CD1c-positive myeloid dendritic cell (primary cell): ENCODE measurements around the gene BIRC3.
A peak's percentile ranks its signal among the peaks of the same experiment; 100 is the strongest.
"Not testable (repeated sequence)": the region's sequence is repeated elsewhere in the genome, so short reads cannot be mapped to it uniquely, and the experiment has no call there.

Source experiments
- DNase-seq: peaks from one replicate; pipeline ENCODE4 v3.0.0-alpha.2; 2016; ENCODE audit errors: extremely low spot score

Gene BIRC3

DNA sequence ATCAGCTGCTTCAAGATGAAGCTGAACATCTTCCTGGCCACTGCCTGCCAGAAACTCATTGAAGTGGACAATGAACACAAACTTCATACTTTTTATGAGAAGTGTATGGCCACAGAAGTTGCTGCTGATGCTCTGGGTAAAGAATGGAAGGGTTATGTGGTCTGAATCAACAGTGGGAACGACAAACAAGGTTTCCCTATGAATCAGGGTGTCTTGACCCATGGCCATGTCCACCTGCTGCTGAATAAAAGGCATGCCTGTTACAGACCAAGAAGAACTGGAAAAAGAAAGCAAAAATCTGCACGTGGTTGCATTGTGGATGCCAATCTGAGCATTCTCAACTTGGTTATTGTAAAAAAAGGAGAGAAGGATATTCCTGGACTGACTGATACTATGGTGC, 22.2 kb upstream of the BIRC3 start:
- no peak for DNase-seq

DNA sequence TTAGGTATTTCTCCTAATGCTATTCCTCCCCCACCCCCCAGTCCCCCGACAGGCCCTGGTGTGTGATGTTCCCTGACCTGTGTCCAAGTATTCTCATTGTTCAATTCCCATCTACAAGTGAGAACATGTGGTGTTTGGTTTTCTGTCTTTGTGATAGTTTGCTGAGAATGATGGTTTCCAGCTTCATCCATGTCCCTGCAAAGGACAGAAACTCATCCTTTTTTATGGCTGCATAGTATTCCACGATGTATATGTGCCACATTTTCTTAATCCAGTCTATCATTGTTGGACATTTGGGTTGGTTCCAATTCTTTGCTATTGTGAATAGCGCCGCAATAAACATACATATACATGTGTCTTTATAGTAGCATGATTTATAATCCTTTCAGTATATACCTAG, 20.5 kb upstream of the BIRC3 start:
- not testable (repeated sequence) for DNase-seq

DNA sequence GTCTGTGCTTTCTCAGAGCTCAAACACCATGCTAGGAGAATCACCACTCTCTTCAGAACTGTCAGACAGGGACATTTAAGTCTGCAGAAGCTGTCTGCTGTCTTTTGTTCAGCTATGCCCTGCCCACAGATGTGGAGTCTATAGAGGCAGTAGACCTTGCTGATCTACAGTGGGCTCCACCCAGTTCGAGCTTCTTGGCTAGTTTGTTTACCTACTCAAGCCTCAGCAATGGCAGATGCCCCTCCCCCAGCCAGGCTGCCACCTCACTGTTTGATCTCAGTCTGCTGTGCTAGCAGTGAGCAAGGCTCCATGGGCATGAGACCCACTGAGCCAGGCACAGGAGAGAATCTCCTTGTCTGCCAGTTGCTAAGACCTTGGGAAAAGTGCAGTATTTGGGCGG, 16.4 kb upstream of the BIRC3 start:
- not testable (repeated sequence) for DNase-seq

DNA sequence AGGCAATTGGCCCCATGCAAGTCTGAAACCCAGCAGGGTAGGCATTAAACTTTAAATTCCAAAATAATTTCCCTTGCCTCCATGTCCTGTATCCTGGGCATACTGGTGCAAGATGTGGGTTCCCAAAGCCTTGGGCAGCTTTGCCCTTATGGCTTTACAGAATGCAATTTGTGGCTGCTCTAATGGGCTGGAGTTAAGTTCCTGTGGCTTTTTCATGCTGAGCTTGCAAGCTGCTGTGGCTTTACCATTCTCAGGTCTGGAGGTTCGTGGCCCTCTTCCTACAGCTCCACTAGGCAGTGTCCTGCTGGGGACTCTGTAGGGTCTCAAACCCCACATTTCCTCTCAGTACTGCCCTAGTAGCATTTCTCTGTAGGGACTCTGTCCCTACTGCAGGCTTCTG, 15.0 kb upstream of the BIRC3 start:
- DNase-seq: no peak

DNA sequence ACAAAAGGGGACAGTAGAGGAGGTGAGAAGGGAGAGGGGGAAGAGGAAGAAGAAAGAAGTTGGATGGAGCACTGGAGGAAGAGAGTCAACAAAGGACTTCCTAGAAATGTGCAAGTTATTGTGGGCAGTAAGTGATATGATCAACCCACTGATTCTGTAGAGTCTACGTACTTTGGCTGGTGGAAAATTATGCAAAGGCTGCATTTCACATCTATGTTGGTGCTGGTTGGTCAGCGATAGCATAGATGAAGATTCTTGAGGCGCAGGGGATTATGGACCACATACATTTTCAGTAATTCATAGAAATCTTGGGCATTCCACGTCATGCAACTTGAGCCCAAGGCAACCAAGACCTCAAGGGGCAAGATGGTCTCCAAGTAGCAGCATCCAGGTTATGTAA, 12.6 kb upstream of the BIRC3 start:
- no peak for DNase-seq

DNA sequence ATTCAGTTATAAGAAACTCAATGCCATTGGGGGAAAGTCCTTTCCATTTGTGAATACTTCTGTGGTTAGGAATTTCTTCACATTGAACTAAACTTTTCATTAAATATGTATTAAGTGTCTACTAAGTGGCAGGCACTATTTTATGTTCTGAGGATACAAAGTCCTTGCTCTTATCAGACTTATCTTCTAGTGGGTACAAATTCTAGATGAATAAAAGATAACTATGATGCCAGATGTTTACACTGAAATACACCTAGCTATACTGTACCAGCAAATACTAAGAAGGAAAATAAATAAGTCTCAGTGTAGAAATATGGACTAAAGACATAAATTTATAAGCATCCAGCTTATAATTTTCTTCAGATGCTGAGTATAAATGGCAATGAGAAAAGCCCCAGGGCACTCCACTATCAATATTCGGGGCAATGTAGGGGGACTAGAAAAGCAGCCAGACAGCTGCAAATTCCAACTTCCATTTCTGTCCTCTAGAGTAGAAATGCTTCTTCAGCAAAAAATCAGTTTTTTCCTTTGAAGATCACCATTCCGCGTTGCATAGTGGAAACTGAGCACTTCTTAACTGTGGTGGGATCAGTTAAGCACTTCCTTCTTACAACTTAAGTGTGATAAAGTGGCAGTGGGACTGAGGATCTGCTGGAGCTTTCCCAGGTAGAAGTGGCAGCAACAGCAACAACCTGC, 11.8 kb upstream of the BIRC3 start:
- DNase-seq: no peak

DNA sequence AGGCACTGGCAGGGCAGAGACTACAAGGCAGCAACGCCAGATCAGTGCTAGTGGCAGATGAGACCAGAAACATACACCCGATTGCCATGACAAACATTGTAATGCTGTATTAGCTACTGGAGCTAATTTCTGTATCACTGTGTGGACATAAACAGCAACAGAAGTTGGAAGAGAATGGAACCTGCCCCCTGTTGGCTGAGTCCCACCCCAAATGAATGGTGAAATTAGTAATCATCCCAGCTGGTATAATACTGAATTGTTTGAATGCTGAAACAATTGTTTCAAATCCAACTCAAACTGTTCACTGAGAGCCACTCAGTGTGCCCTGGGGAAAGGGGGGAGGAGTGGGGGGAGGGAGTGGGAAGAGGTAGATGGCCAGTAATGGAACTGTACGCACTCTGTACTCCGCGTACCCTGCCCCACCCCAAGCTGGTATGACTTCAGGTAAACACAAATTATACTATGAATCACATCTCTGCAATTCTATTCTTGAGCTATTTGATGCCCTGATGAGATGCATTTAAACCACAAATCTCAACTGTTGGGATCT, 11.2 kb upstream of the BIRC3 start:
- DNase-seq: no peak

DNA sequence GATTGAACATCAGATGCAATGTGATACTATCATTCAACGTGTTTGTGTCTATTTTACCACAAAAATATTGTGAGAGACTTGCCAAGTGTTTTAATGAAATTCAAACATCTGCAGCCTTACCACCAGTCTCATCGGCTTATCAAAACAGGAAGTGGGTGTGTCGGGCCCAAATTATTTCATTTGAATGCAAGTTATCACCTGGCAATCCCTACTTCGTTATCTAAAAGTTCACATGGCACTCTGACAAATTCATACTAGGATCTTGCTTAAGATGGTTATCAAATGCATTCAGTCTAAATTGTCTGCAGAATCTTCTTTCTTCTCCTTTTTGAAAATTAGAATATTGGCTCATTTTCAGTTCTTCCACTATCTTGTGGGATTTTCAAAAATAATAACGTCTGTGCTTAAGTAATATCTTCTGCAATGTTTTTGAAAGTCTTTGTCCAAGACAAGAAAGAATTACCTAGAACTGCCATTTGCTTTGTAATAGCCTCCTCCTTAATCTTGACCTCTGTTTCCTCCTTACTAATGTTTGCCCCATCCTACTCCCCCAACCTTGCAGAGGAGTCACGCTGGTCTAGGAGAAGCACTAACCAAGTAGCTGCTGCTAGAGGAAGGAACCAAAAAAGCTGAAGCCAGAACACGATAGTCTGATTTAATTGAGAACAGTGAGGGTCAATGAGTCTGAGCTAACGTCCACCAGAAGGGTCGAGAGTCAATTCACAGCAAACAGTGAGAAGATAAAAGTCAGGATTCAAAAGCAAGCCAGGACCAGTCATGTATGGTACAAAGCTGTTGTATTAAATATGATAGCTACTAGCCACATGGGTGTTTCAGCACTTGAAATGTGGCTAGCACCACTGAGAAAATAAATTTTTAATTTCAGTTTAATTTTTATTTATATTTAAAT, 10.2 kb upstream of the BIRC3 start:
- DNase-seq: peak; percentile 73

DNA sequence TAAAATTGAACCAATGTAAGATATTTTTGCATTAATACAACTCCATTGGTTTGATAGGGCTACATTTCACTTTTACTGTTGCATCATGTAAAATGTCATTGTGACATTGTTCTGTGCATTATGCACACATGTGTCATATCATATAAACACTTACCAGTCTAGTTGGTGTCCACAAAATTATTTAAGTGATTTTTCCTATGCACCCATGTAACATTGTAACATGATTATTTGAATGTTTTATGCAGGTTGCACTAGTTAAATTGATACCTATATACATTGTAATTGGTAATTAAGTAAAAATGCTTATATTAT, 9.6 kb upstream of the BIRC3 start:
- peak; percentile 24 for DNase-seq

DNA sequence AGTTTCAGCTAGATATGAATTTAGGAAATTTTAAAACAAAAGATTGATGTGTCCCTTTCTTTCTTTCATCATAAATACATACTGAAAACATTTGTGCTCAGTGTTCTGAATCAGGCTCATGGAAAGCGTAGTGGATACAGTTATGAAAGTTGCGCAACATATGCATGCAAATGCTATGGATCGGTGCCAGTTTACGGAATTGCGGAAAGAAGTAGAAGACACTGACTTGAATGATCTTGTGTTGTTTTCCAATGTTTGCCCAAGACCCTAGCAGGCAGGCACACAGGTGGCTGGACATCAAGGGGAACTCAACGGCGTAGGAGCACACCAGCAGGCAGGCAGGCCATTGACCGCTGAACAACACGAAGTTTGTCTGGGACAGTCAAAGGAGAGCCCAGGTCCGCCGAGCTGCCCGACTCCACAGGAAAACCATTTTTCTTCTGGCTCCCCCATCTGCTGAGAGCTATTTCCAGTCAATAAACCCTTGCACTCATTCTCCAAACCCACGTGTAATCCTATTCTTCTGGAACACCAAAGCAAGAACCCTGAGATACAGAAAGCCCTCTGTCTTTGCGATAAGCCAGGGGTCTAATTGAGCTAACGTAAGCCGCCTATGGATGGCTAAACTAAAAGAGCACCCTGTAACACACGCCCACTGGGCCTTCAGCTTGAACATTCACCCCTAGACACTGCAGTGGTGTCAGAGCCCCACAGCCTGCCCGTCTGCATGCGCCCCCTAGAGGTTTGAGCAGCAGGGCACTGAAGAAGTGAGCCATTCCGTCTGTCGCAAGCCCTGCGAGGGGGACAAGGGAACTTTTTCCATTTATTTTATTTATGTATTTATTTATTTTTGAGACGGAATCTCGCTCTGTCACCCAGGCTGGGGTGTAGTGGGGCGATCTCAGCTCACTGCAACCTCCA, 7.4 kb upstream of the BIRC3 start:
- DNase-seq: no peak

DNA sequence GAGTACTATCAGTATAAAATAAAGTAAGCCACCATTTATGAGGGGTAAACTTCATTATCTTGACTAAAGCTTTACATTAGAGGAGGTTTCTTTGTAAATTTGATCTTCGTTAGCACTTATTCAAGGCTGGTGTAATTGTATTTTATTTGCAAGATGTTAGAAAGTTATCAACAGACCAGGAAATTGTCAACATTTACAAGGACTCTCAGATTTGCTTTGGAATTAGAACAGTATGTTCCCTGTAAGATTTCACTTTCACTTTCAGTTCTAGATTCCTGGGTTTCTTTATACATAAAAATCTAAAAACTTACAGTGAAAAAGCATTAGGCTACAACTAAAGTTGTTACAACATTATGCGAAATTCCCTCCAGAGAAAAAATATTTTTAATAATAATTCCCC, 4.6 kb upstream of the BIRC3 start:
- peak; percentile 35 for DNase-seq

DNA sequence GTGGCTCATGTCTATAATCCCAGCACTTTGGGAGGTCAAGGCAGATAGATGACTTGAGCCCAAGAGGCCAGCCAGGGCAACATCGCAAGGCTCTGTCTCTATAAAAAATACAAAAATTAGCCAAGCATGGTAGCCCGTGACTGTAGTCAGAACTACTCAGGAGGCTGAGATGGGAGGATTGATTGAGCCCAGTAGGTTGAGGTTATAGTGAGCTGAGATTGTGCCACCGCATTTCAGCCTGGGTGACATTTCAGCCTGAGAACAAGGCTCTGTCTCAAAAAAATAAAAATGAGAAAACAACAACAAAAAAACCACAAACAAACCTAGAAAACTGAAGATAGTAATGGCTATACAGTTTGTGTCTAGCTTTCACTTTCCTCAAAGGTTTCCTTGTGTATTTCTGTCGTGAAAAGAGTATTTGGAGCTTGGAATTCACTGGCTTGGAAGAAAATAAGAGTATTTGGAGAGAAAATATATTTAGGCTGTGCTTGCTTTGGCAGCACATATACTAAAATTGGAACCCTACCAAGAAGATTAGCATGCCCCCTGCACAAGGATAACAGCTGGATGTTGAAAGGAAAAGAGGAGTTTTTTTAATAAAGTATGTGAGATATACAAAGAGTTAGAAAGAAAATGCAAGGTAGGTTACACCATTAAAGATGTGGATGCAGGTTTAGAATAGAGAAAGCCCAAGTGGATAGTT, 3.9 kb upstream of the BIRC3 start:
- DNase-seq: no peak

DNA sequence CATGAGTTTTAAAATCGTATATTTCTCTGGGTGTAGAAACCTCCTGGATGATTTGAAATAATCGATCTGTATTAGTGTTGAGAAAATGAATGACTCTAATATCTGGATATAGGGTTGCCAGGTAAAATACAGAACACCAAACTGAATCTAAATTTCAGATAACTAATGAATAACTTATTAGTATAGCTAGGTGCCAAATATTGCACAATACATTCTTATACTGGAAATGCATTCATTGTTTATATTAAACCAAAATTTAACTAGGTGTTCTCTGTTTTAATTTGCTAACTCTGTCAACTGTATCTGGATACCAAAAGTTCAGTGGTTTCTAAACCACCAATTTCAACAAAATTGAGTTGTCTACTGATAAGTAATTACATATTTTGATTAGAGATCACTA, 2.5 kb upstream of the BIRC3 start:
- DNase-seq: no peak

DNA sequence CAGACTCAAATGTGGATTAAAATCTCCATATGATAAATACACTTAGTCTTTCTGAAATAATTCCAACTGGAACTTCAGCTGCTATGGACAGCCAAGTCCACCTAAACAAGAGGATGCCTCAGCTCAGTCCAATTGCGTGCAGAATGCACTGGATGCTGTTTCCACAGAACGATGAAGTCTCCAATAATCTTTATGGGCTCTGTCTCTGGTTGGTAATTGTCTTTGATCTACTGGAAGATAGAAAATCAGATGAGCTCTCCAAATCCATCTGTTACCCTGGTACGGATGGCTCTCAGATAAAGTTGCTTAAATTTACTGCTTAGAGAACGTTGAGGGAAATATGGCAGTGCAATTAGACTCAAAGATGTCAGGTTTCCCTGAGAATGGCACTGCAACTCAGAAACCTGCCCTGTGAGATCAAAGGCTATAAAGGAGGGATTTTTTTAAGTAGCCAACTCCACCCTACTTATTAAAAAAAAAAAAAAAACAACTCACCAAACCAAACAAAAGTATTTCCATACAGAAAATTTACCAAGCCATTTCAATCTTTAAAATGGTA, 859 bp upstream of the BIRC3 start:
- no peak for DNase-seq

DNA sequence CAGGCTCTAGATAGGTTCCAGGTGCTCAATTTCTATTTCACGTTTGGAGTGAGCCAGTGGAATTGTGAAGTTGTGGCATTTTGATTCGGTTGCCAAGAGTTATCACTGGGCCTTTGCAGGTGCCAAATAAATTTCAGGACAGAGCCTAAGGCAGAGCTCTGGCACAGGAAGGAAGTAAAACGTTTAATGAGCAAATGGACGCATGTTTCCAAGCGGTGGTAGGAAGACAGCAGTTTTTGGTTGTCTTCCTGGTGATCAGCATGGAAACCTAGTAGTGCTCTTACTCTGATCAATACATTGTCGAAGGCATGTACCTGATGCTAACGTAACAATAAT, 452 bp downstream of the BIRC3 start:
- DNase-seq: no peak

DNA sequence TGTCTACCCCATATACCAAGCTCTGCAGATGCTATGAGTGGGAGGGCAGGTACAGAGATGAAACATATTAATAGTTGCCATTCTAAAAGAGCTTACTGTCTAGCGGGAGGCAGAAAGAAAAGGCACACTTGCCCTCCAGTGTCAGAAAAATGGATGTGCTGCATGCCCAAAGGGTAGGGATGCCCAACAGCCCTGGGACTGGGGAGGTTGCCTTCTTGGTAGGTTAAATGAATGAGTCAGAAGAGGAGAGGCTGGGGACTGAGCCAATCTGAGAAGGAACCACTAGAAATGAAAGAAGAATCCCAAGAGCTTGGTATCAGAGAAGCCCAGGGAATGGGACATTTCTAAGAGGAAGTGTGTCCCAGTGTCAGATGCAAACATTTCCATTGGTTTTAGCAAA, 1.2 kb downstream of the BIRC3 start:
- peak; percentile 67 for DNase-seq

DNA sequence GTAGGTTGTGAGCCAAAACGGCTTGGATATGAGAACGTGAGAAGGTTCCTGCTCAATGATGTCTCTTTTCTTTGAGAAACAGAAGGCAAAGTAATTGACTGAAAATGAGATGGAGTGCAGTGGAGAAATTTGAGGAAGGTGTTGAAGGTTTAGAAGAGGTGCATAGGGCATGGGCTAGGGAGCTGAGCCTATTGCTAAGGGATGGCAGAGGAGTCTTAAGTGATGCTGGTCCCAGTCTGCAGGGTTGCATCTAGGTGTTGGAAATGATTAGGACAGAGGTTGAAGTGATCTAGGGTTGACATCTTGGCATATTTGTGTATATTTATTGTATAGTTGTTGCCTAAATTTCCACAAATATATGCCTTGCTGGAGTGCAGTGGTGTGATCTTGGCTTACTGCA, 2.3 kb downstream of the BIRC3 start:
- no peak for DNase-seq

DNA sequence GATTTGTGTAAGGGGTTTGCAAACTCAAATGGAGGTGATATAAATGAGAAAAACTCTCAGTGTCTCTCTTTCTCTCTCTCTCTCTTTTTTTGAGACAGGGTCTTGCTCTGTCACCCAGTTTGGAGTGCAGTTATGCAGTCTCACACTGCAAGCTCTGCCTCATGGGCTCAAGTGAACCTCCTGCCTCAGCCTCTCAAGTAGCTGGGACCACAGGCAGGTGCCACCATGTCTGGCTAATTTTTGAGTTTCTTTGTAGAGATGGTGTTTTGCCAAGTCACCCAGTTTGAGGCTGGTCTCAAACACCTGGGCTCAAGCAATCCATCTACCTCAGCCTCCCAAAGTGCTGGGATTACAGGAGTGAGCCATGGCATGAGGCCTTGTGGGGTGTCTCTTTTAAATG, 2.9 kb downstream of the BIRC3 start:
- no peak for DNase-seq

DNA sequence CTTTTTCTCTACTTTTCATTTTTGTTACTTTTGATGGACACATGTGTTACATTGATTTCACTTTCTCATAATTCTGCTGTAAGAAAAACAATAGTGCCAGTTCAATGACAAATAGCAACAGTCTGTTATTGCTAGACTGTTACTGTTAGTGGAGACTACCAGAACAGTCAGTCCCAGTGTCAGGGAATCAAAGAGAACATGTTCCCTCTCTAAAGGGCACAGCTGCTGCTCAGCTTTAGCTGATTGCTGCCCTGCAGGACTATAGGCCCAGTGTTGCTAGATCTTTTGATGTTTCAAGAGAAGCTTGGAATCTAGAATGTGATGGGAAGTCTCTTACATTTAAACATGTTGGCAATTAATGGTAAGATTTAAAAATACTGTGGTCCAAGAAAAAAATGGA, 3.4 kb downstream of the BIRC3 start:
- DNase-seq: no peak

DNA sequence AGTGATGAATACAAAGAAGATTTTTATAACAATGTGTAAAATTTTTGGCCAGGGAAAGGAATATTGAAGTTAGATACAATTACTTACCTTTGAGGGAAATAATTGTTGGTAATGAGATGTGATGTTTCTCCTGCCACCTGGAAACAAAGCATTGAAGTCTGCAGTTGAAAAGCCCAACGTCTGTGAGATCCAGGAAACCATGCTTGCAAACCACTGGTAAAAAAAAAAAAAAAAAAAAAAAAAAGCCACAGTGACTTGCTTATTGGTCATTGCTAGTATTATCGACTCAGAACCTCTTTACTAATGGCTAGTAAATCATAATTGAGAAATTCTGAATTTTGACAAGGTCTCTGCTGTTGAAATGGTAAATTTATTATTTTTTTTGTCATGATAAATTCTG, 5.3 kb downstream of the BIRC3 start:
- DNase-seq: no peak

DNA sequence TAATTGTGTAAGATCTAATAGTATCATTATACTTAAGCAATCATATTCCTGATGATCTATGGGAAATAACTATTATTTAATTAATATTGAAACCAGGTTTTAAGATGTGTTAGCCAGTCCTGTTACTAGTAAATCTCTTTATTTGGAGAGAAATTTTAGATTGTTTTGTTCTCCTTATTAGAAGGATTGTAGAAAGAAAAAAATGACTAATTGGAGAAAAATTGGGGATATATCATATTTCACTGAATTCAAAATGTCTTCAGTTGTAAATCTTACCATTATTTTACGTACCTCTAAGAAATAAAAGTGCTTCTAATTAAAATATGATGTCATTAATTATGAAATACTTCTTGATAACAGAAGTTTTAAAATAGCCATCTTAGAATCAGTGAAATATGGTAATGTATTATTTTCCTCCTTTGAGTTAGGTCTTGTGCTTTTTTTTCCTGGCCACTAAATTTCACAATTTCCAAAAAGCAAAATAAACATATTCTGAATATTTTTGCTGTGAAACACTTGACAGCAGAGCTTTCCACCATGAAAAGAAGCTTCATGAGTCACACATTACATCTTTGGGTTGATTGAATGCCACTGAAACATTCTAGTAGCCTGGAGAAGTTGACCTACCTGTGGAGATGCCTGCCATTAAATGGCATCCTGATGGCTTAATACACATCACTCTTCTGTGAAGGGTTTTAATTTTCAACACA, 6.4 kb downstream of the BIRC3 start:
- DNase-seq: no peak
